SH-SY5Y (cell line): Measurements from ENCODE around the gene MAGI2.

Experiments used
- GATA2 ChIP-seq: IDR thresholded peaks from 2 replicates; pipeline ENCODE4 v1.6.1; 2011; ENCODE audit warnings: mild to moderate bottlenecking, low read depth, low read length
- GATA3 ChIP-seq: IDR thresholded peaks from 2 replicates; pipeline ENCODE4 v1.6.1; 2011; ENCODE audit warnings: low read depth, mild to moderate bottlenecking, low read length, moderate library complexity

DNA sequence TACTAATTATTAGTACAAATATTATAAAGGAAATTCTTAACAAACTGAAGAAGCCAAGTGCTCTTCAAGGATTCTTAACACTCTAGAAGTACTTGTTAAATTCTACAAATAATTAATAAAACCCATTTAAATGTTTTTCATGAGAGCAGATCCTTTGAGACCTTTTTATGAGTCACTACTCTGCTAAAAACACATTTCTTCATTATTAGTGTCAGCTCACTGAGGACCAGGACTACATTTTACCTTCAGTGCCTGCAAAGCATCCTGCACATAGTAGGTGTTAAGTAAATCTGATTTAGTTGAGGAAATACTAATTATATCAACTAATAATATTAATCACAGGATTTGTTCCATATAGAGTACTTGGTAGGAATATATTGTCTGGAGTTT lies 1381.3 kb downstream of the MAGI2 start:
- TF ChIP-seq GATA3 = no peak
- no peak for TF ChIP-seq GATA2
